Measurements from ENCODE around the gene SLC22A12.

DNA sequence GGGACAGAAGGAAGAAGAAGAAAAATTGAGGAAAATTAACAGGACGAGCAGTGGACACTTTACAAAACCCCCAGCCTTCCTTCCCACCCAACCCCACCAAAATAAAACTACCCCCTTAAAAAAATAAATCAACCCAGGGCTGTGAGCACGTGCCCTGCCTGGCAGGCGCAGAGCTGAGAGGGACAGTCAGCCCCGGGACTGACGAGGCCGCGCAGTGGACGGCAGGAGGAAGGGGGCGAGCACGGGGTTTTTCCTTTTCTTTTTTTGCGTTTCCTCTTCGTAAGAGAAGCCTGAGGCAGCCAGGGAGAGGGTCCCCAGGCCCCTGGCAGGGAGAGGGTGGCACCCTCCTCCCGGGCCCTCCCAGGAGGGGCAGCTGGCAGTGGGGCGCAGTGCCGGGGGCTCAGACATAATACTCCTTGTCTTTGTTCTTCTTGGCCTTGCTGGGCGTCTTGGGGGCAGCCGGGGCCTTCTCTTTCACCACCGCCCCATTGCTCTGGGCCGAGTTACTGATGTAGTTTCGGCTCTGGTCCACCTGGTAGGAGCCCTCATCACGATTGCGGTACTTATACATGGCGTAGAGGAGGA, 15.9 kb downstream of the SLC22A12 start:
- TF ChIP-seq, protein P1, sequence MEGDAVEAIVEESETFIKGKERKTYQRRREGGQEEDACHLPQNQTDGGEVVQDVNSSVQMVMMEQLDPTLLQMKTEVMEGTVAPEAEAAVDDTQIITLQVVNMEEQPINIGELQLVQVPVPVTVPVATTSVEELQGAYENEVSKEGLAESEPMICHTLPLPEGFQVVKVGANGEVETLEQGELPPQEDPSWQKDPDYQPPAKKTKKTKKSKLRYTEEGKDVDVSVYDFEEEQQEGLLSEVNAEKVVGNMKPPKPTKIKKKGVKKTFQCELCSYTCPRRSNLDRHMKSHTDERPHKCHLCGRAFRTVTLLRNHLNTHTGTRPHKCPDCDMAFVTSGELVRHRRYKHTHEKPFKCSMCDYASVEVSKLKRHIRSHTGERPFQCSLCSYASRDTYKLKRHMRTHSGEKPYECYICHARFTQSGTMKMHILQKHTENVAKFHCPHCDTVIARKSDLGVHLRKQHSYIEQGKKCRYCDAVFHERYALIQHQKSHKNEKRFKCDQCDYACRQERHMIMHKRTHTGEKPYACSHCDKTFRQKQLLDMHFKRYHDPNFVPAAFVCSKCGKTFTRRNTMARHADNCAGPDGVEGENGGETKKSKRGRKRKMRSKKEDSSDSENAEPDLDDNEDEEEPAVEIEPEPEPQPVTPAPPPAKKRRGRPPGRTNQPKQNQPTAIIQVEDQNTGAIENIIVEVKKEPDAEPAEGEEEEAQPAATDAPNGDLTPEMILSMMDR (conservative IDR thresholded peaks at IDR 0.05; ENCODE audit: low read depth in 2 of 2), result no peak
- TF ChIP-seq EZH2phosphoT487 (IDR thresholded peaks at IDR 0.05; ENCODE audit: unreplicated experiment) (no peak), EZH2 (IDR thresholded peaks at IDR 0.05; ENCODE audit: low read depth, unreplicated experiment) (no peak), CREB1 (CRISPR knock-in tag; IDR thresholded peaks at IDR 0.05; ENCODE audit: low read depth) (no peak), JUNB (IDR thresholded peaks at IDR 0.05; ENCODE audit: unreplicated experiment) (no peak), POLR2AphosphoS5 (IDR thresholded peaks at IDR 0.05; ENCODE audit: low read depth) (no peak), STAT1 (IDR thresholded peaks at IDR 0.05; ENCODE audit: unreplicated experiment) (no peak)
- TF ChIP-seq, protein P2, sequence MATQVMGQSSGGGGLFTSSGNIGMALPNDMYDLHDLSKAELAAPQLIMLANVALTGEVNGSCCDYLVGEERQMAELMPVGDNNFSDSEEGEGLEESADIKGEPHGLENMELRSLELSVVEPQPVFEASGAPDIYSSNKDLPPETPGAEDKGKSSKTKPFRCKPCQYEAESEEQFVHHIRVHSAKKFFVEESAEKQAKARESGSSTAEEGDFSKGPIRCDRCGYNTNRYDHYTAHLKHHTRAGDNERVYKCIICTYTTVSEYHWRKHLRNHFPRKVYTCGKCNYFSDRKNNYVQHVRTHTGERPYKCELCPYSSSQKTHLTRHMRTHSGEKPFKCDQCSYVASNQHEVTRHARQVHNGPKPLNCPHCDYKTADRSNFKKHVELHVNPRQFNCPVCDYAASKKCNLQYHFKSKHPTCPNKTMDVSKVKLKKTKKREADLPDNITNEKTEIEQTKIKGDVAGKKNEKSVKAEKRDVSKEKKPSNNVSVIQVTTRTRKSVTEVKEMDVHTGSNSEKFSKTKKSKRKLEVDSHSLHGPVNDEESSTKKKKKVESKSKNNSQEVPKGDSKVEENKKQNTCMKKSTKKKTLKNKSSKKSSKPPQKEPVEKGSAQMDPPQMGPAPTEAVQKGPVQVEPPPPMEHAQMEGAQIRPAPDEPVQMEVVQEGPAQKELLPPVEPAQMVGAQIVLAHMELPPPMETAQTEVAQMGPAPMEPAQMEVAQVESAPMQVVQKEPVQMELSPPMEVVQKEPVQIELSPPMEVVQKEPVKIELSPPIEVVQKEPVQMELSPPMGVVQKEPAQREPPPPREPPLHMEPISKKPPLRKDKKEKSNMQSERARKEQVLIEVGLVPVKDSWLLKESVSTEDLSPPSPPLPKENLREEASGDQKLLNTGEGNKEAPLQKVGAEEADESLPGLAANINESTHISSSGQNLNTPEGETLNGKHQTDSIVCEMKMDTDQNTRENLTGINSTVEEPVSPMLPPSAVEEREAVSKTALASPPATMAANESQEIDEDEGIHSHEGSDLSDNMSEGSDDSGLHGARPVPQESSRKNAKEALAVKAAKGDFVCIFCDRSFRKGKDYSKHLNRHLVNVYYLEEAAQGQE (IDR thresholded peaks at IDR 0.05; ENCODE audit: unreplicated experiment), result no peak
- TF ChIP-seq, protein P3, sequence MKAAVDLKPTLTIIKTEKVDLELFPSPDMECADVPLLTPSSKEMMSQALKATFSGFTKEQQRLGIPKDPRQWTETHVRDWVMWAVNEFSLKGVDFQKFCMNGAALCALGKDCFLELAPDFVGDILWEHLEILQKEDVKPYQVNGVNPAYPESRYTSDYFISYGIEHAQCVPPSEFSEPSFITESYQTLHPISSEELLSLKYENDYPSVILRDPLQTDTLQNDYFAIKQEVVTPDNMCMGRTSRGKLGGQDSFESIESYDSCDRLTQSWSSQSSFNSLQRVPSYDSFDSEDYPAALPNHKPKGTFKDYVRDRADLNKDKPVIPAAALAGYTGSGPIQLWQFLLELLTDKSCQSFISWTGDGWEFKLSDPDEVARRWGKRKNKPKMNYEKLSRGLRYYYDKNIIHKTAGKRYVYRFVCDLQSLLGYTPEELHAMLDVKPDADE (IDR thresholded peaks at IDR 0.05), result no peak
